Measurements from ENCODE around the gene RNU6-1.

The RNU6-1 gene

DNA sequence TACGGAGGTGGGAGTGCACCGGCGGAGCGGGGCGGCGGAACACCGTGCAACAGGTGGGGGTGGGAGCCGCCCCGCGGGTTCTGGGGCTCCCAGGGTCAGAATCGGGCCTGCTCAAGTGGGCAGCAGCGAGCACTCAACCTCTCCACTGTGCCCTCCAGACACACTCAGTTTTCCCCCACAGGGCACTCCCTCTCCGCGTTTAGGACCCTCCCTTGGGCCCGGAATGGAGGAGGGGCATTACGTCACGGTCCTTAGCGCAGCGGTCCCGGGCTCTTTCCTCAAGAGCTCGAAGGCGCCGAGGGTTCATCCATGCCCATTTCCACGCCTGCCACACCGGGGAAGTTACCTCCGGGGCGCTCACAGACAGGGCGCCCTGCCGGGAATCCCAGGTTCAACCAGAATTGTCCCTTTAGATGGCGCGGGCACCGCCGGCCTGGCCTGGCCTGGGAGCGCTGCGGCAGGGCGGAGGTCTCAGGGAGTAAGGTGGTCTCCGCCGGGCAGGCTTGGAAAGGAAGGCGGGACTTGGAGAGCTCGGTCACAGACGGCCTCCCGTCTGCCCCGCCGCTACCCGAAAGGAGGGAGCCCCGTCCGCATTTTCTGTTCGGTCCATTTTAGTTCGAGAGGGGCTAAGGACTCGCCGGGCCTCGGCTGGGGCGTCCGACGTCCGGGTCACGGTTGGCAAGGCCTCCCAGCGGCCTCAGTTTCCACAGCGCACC lies 5.1 kb downstream of the RNU6-1 start:
- no peak for DNase-seq (ENCODE audit: low read depth in 1 of 2, low spot score in 1 of 2)

DNA sequence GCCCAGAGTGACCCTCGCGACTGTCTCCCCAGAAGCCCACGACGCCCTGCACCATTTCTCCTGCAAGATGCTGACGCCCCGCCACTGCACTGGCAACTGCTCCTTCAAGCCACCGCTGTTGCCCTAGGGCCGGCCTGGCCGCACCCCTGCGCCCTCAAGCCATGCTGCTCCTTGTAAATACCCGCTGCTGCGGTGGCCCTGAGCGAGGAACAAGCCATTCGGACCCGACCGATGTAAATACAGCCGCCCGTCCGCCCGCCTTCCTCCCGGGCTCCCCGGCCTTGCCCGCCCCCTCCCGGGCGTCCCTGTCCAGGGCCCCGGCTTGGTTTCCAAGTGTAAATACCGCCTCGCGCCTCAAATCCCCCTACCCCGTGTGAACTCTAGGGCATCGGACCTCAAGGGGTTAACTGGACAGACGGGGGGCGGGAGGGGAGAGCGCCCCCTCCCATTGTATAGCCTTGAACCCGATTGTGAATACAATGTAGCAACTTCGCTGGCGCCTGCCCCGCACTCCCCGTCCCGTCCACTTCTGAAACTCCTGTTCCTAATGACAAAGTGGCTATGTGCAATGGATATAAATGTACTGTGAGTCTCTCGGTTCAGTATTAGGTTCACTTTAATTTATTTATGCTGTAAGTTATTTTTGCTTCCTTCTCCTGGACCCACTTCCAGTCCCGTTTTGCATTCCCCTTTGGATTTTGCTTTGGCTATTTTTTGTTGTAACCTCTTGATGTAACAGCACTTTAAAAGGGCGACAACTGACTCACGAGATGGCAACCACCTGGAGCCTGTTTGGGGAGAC lies 5.9 kb downstream of the RNU6-1 start:
- DNase-seq (ENCODE audit: low read depth in 1 of 2, low spot score in 1 of 2): no peak

DNA sequence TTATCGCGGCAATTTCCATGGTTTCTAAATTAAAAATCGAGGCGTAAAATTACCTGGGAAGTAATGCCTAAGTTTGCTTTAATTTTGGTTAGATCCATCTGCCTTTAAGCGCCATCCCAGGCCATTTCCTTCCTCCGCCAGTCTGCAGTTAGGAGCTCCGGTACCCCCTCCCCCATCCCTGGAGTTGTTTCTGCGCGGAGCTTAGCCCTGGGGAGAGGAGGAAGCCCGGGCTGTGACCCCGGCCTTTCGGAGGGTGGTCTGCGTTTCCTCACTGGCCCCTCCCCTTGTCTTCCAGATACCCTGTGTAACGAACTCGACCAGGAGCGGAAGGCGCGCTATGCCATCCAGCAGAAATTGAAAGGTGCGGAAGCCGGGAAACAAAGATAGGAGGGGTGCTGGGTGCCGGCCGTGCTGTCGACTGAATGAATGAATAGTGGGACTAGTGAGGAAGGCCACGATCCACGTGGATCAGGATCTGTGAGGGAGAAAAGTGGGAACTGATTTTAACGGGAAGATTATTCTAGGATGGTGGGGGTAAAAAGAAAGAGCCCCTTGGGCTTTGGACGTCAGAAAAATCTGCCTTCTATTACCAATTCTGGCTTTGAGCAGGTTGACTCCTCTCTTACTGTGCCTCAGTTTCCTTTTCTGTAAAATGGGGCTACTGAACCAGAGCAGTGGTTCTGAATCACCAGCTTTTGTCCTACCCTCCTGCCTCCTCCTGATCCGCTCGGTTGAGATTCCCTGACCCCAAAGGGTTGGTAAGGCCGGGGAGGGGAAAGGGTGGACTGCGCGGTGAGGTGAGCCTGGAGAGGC lies 6.7 kb downstream of the RNU6-1 start:
- DNase-seq (ENCODE audit: low read depth in 1 of 2, low spot score in 1 of 2): no peak

DNA sequence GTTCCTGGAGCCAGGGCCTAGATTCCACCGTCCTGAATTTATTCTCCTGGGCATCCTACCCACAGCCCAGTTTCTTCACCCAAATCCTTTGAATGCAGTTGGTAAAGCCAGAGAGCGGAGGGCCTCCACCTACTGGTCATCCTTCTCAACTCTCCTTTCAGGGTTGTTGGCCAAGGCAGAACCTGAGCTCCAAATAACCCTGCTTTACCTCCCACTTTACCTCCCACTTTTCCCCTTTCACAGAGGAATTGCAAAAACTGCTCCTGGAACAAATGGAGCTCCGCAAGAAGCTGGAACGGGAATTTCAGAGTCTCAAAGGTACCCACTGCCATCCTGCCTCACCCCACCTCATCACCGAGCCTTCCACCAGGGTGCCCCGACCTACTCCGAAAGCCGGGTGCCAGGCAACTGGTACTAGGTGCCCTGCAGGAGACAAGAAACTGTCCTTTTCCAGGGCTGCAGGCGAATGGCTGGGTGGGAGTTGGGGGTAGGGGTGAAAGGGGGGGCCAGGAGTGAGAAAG lies 7.8 kb downstream of the RNU6-1 start:
- DNase-seq (ENCODE audit: low read depth in 1 of 2, low spot score in 1 of 2): no peak

DNA sequence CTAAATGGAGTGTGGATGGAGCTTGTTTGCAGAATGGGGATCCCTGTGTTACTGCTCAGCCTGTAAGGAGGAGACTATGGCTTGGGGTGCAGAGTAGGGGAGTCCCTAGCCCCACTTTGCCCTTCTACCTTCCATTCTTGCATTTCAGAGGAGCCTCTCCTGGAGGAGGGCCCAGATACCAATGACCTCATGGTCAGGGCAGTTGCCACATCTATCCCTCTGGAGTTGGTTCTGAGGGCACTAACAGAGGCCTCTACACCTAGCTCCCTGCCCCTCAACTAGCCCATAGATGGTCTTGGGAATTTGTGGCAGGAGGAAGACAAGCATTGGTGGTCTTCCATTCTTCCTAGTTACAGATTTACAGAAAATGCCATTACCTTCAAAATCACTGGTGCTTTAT lies 8.5 kb downstream of the RNU6-1 start:
- DNase-seq (ENCODE audit: low read depth in 1 of 2, low spot score in 1 of 2): no peak

DNA sequence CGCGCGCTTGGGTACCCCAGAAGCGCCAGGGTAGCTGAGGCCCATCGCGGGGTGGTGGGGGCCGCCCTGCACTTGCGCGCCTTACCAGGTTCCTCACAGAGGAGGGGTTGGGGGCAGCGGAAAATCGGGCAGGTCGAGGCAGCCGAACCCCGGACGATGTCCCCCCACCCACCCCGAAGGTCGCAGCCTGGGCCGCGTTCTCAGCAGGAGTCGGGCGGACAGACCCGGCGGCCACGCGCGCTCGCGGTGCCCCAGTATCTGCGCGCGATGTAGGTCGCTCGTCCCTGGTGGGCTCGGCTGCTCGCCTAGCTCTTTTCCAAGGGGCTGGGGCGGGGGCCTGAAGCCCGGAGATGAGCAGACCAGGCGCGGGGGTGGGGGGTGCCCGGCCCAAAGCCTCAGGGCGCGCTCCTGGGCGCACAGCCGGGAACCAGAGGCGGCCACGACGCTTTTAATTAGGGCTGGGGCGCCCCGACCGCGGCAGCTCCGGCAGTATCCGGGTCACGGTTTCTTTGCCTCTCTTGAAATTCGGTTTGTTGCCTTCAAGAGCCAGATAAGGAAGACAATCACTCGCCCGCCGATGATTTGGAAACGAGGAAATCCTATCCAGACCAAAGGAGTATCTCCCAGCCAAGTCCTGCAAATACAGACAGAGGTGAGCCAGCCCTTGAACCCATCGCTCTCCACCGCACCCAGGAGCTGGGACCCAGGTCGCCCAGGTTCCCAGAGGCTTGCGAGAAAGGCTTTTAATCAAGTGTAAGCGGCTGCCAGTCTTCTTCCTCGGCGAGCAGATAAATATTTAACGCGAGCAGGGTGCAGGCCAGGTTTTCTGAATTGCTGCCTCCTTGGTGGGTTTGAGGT lies 10.0 kb downstream of the RNU6-1 start:
- no peak for DNase-seq (ENCODE audit: low read depth in 1 of 2, low spot score in 1 of 2)

DNA sequence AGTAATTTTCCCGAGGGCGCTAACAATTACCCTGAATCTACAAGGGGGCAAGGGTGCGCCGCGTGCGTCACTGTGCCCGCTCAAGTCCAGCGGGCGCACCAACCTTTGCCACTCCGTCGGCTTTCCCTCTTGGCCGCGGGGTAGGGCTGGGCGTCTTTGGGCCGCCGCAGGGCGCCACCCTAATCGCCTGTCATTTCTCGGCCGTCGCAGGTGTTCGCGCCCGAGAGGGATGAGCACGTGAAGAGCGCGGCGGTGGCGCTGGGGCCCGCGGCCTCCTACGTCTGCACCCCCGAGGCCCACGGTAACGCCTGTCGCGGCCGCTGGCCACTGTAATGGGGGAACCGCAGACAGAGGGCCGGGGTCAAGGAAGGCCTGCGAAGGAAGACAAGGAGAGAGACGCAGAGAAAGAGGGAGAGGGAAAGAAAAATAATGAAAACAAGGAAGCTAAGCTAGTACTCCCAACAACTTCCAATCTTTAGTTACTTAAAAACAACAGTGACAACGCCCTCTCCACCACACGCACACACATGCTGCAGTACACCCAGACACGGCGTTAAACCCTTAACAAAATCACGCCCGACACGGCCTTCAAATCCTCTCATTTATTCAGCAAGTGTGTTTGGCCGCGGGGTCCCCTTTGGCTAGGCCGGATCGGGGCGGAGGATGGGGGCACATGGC lies 10.7 kb downstream of the RNU6-1 start:
- DNase-seq (ENCODE audit: low read depth in 1 of 2, low spot score in 1 of 2): no peak

DNA sequence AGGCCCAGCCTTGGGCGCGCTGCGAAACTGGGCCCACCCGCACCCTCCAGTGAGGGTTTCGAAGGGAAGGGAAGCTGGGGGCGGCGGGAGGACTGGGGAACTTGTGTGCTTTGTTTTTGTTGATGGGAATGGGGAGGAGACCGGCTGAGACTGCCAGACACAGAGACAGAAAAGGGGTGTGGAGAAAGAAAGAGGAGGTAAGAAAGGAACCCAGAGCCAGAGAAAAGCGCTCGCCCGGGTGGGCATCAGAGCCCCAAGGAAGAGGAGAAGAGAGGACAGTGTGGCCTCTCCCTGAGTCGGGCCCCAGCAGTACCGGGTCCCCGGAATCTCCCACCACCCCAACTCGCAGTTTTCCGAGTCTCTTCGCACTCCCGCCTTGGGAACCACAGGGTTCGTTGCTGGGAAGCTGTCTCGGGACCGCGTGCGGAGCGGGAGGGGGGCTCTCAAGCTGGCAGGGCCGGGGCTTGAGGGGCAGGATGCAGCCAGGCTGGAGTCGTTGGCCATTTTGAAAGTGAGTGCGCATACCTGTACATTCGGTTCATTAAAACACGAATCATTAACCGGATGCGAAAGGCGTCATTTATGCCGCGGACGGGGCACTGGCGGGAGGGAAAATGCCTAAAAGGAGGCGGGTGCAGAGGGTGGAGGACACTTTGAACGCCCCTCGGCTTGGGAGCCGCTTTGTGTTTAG lies 11.4 kb downstream of the RNU6-1 start:
- DNase-seq (ENCODE audit: low read depth in 1 of 2, low spot score in 1 of 2): no peak

DNA sequence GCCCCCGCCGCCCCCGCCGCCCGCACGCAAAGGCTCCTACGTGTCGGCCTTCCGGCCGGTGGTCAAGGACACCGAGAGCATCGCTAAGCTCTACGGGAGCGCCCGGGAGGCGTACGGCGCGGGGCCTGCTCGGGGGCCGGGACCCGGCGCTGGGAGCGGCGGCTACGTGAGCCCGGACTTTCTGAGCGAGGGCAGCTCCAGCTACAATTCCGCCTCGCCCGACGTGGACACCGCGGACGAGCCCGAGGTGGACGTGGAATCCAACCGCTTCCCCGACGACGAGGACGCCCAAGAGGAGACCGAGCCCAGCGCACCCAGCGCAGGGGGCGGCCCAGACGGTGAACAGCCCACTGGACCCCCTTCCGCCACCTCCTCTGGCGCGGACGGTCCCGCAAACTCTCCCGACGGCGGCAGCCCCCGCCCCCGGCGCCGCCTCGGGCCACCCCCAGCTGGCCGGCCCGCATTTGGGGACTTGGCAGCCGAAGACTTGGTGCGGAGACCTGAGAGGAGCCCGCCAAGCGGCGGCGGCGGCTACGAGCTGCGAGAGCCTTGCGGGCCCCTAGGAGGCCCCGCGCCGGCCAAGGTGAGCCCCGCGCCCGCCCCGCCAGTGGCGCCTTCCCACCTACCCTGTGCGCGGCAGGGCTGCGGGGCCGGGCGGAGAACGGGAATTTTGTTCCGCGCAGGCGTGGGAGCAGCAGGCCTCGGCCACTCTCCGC lies 12.1 kb downstream of the RNU6-1 start:
- DNase-seq (ENCODE audit: low read depth in 1 of 2, low spot score in 1 of 2): no peak

DNA sequence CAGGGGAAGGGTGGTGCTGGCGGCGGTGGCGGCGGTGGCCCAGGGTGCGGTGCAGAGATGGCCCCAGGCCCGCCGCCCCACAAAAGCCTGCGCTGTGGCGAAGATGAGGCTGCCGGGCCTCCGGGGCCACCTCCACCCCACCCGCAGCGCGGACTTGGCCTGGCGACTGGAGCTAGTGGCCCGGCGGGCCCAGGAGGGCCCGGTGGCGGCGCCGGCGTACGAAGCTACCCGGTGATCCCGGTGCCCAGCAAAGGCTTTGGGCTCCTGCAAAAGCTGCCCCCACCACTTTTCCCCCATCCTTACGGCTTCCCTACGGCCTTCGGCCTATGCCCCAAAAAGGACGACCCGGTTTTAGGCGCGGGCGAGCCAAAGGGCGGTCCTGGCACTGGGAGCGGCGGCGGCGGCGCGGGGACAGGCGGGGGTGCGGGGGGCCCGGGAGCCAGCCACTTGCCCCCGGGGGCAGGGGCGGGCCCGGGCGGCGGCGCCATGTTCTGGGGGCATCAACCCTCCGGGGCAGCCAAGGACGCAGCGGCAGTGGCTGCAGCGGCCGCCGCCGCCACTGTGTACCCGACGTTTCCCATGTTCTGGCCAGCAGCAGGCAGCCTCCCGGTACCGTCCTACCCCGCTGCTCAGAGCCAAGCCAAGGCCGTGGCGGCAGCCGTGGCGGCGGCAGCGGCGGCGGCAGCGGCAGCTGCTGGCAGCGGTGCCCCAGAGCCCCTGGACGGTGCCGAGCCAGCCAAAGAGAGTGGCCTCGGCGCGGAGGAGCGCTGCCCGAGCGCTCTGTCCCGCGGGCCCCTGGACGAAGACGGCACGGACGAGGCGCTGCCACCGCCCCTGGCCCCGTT lies 12.9 kb downstream of the RNU6-1 start:
- DNase-seq (ENCODE audit: low read depth in 1 of 2, low spot score in 1 of 2): no peak

DNA sequence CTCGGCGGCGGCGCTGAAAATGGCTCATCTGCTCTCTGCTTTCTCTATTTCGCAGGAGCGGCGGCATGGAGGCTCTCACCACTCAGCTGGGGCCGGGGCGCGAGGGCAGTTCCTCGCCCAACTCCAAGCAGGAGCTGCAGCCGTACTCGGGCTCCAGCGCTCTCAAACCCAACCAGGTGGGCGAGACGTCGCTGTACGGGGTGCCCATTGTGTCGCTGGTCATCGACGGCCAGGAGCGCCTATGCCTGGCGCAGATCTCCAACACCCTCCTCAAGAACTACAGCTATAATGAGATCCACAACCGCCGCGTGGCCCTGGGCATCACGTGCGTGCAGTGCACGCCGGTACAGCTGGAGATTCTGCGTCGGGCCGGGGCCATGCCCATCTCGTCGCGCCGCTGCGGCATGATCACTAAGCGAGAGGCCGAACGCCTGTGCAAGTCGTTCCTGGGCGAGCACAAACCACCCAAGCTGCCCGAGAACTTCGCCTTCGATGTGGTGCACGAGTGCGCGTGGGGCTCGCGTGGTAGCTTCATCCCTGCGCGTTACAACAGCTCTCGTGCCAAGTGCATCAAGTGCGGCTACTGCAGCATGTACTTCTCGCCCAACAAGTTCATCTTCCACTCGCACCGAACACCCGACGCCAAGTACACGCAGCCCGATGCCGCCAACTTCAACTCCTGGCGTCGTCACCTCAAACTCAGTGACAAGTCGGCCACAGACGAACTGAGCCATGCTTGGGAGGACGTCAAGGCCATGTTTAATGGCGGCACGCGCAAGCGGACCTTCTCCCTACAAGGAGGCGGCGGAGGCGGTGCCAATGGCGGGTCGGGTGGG lies 13.7 kb downstream of the RNU6-1 start:
- no peak for DNase-seq (ENCODE audit: low read depth in 1 of 2, low spot score in 1 of 2)

DNA sequence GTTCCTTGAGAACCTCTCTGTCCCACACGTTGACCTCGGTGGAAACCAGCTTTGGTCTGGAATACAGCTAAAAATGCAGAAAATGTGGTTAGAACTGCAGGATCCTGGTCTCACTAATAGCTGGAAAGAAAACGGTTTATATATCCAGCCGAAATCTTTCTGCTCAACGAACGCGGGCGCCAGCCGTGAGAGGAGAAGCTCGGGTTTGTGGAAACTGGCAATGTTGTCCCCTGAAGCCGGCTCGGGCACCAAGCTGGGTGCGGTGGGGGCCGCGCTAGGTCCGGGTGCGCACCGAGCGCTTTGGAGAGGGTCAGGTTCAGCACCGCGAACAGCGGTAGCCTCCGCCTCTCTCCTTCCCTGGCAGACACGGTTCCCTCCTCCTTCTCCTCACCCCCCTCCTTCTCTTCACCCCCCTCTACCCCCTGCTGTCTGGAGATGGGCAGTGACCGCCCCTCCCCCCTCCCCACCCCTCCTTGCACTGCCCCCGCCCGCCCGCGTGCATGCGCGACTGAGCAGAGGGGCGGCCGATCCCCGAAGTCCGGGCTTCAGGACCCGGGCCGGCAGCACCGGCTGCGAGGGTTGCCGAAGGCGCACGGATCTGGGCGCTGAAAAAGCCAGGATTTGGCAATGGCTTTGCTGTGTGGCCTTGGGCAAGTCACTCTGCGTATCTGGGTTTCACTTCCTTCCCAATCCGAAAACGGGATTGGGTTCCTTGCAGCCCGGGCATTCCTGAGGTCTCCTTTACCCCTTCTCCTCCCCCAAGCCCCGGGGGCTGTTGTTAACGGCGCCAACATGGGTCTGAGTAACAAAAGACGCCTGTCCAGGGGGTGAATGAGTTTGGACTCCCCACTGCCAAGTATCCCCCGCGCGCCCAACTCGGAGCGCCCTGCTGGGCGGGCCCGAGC lies 14.6 kb downstream of the RNU6-1 start, which contains the start of gene SKOR1:
Gene SKOR1 (plus strand): TSS at position 534 of the 905 bp plus-strand sequence. CDS start 94 bp downstream, at position 628.
- DNase-seq (ENCODE audit: low read depth in 1 of 2, low spot score in 1 of 2): no peak

DNA sequence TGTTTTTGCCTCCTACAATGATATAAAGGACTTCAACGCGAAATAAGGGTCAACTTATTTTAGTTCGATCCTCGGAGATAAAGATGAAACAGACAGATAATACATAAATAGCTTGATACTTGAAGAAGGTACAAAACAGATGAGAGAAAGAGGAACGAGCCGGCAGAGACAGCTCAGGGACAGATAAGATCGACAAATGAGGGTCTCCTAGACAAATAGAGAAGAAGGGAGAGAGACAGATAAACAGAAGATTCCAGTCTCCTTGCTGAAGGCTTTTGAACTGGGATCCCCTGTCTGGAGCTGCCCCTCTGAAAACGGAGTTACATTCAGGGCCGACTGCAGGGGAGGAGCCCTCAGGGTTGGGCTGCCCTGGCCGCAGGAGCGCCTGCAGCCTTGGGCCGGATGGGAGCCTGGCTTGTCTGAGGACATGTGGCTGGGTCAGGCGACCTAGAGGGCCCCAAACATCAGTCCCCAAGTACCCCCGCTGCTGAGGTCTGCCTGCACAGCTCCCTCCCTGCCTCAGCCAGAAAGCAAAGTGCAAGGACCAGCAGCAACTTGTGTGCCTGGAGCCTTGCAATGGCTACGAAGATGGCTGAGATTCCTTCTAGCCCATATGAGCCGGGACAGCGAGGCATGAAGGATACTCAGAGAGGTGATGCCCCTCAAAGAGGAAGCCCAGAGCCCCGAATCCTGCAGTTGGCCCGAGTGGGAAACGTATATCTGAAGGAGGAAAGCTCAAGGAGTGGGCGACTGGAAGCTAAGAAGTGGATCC lies 15.5 kb downstream of the RNU6-1 start:
- DNase-seq (ENCODE audit: low read depth in 1 of 2, low spot score in 1 of 2): no peak

DNA sequence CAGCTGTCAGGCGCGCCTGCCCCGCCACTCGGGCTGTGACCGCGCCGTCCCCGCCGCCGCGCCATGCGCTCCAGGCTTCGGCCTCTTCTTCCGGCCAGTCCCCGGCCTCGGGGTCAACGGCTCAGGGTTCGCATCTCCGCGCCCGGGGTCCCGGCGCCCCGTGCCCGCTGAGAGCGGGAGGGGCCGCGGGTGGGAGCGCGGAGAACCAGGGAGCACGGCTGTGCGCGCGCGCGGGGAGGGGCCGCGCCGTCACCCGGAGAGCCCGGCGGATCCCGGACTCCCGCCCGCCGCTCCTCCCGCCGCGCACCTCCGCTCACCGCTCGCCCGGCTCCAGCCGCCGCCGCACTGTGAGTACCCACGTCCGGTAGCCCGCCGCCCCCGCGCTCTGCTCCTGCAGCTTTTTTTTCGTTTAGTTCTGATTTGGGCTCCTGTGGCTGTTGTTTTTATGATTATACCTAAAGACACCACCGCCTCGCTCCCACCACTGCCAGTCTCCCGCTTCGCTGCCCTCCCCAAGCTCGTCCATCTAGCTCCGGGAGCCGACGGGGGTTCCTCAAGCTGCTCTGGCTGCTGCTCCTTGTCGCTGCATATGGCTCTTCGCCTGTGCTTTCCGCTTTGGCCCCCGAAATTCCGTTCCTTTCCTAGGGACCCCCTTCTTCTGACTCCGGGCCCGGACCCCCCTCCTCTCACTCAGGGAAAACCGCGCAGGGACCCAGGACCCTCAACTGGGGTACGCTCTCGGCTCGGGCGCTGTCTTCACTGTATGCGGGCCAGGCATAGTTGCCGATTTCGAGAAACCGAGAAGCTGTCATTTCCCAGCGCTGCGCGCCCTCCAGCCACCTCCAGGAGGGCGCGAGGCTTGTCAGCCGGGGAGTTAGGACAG lies 16.3 kb downstream of the RNU6-1 start:
- DNase-seq (ENCODE audit: low read depth in 1 of 2, low spot score in 1 of 2): no peak
